HL-60 (cell line): Measurements from ENCODE around the gene MEAK7.

Source experiments
- CTCF ChIP-seq: IDR thresholded peaks from one replicate; pipeline ENCODE4 v1.5.1; 2011; ENCODE audit warnings: low read length, control low read depth, inconsistent platforms; ENCODE audit not compliant: insufficient read depth
- GABPA ChIP-seq: IDR thresholded peaks from 2 replicates; pipeline ENCODE4 v1.6.1; 2012; ENCODE audit warnings: low read depth
- POLR2AphosphoS5 ChIP-seq: IDR thresholded peaks from 2 replicates; pipeline ENCODE4 v1.6.1; 2012; ENCODE audit warnings: low read depth

GRCh38 chr16:84550096-84550495, 45.6 kb upstream of the MEAK7 start:
- TF ChIP-seq POLR2AphosphoS5 (no peak), CTCF (no peak), GABPA (no peak)
